HepG2 (cell line): ENCODE results near the gene SMCO4. TPM values are rescaled to one million over a fixed set of nuclear protein-coding genes. Genes with fewer than 3 reads are reported as not detected.

ENCODE experiments used
- ATAC-seq: fragments of 200-7000 bp; cut with Tn5 transposase; 3 replicates; pipeline ENCODE4 v1.9.1; 2020; ENCODE audit warnings: mild to moderate bottlenecking, moderate library complexity
- BruUV-seq: library from RNA; stranded (reverse); fragments of 400-500 nt; replicated peaks from 2 replicates; lab custom pipeline; 2021; lab: Mats Ljungman, UMichigan
- CTCF ChIA-PET: fragments of 300-600 bp; formaldehyde crosslinking; extraction: SDS; loops from one replicate; lab custom pipeline; 2021; ENCODE audit warnings: low total read pairs, inconsistent platforms, low intra/inter-chr PET ratio; lab: Yijun Ruan, JAX
- POLR2A ChIA-PET: fragments of 350-600 bp; sonication (Branson Sonifier 250); formaldehyde crosslinking; loops from one replicate; lab custom pipeline; 2020; ENCODE audit warnings: antibody characterized with exemption, inconsistent platforms; lab: Yijun Ruan, JAX
- DNase-seq: peaks from one replicate; pipeline ENCODE4 v3.0.0-alpha.2; 2015; ENCODE audit warnings: low spot score
- FAIRE-seq: peaks from 3 replicates; lab custom pipeline; 2011; peaks lifted over from hg19 to GRCh38; lab: Jason Lieb, UNC
- H2AFZ ChIP-seq: one replicate; pipeline ENCODE4 v1.6.1; 2011; ENCODE audit warnings: low read length, inconsistent platforms
- H3K27ac ChIP-seq: fragments of 300-600 bp; 3 replicates; pipeline ENCODE4 v1.8.0; 2011; ENCODE audit warnings: mixed run types, mild to moderate bottlenecking, mixed read lengths, low read length, inconsistent platforms; ENCODE audit not compliant: insufficient read depth; ENCODE audit errors: extremely low read length
- H3K27me3 ChIP-seq, 2 experiments: fragments of 200-600 bp in 1 of 2; 2 replicates in 1 of 2; 3 replicates in 1 of 2; pipeline versions ENCODE4 v1.6.0 to v1.8.0; 2011; ENCODE audit warnings: low read length in 2 of 2, mild to moderate bottlenecking in 2 of 2, moderate library complexity in 2 of 2, inconsistent platforms in 1 of 2; ENCODE audit not compliant: insufficient read depth in 2 of 2, control insufficient read depth in 1 of 2
- H3K36me3 ChIP-seq, 2 experiments: fragments of 200-600 bp in 1 of 2; replicated peaks in 1 of 2; 2 replicates in 1 of 2; 3 replicates in 1 of 2; pipeline versions ENCODE4 v1.5.1 to v1.8.0; 2011; ENCODE audit warnings: low read length in 2 of 2, inconsistent platforms in 1 of 2; ENCODE audit not compliant: insufficient read depth in 2 of 2, control insufficient read depth in 1 of 2
- H3K4me1 ChIP-seq: 2 replicates; pipeline ENCODE4 v1.5.1; 2012; ENCODE audit warnings: low read length, inconsistent platforms; ENCODE audit not compliant: insufficient read depth
- H3K4me2 ChIP-seq: 2 replicates; pipeline ENCODE4 v1.6.0; 2011; ENCODE audit warnings: low read depth, low read length, inconsistent platforms
- H3K4me3 ChIP-seq, 3 experiments: fragments of 200-600 bp in 1 of 3; sonication (generic), shearing (Covaris generic) in 1 of 3; replicated peaks in 1 of 3; 2 replicates each; pipeline ENCODE4 v1.5.1; 2011 to 2016; ENCODE audit warnings: low read length in 3 of 3, inconsistent platforms in 2 of 3, low read depth in 2 of 3, mild to moderate bottlenecking in 2 of 3, control low read depth in 1 of 3, mixed read lengths in 1 of 3; ENCODE audit not compliant: insufficient read depth in 1 of 3
- H3K79me2 ChIP-seq: one replicate; pipeline ENCODE4 v1.6.1; 2011; ENCODE audit warnings: low read length, inconsistent platforms; ENCODE audit not compliant: insufficient read depth
- H3K9ac ChIP-seq: 2 replicates; pipeline ENCODE4 v1.6.0; 2011; ENCODE audit warnings: mild to moderate bottlenecking, low read depth, low read length, inconsistent platforms; ENCODE audit not compliant: insufficient read depth
- H3K9me3 ChIP-seq: 2 replicates; pipeline ENCODE4 v1.5.1; 2012; ENCODE audit warnings: mild to moderate bottlenecking, low read length
- H4K20me1 ChIP-seq: 2 replicates; pipeline ENCODE4 v1.6.0; 2011; ENCODE audit warnings: inconsistent platforms, mild to moderate bottlenecking, low read length, moderate library complexity; ENCODE audit not compliant: insufficient read depth
- MAF1 ChIP-seq: sonication (generic); formaldehyde crosslinking; IDR thresholded peaks from 2 replicates; pipeline ENCODE4 v1.5.0; 2020; ENCODE audit warnings: missing genetic modification reagents, borderline replicate concordance
- NKX3-1 ChIP-seq: sonication (generic); formaldehyde crosslinking; IDR thresholded peaks from 2 replicates; pipeline ENCODE4 v1.5.0; 2020; ENCODE audit warnings: missing genetic modification reagents
- PHF5A ChIP-seq: IDR thresholded peaks from one replicate; pipeline ENCODE4 v1.6.1; 2018; ENCODE audit warnings: low read depth, missing genetic modification reagents; ENCODE audit not compliant: unreplicated experiment
- YEATS2 ChIP-seq: sonication (generic); formaldehyde crosslinking; IDR thresholded peaks from 2 replicates; pipeline ENCODE4 v1.4.0; 2020; ENCODE audit warnings: missing genetic modification reagents, borderline replicate concordance
- ZBTB7A ChIP-seq: sonication (generic); formaldehyde crosslinking; IDR thresholded peaks from 2 replicates; pipeline ENCODE4 v1.8.0; 2022; ENCODE audit warnings: mild to moderate bottlenecking, missing genetic modification reagents
- ZNF260 ChIP-seq: sonication (generic); formaldehyde crosslinking; IDR thresholded peaks from 2 replicates; pipeline ENCODE4 v1.4.0; 2020; ENCODE audit warnings: missing genetic modification reagents, low read depth, mild to moderate bottlenecking, borderline replicate concordance
- ZNF383 ChIP-seq: sonication (generic); formaldehyde crosslinking; IDR thresholded peaks from 2 replicates; pipeline ENCODE4 v1.4.0; 2020; ENCODE audit warnings: missing genetic modification reagents, mild to moderate bottlenecking, borderline replicate concordance
- ZNF564 ChIP-seq: sonication (generic); formaldehyde crosslinking; IDR thresholded peaks from 2 replicates; pipeline ENCODE4 v1.8.1; 2023; ENCODE audit warnings: mild to moderate bottlenecking, missing genetic modification reagents
- WGBS: methylation state at CpG from one replicate; pipeline ENCODE4 v1.1.6; 2017; ENCODE audit warnings: low lambda C conversion rate; 5-methylcytosine and 5-hydroxymethylcytosine counted together
- in situ Hi-C: cut with HindIII; loops from 2 replicates; pipeline ENCODE4 v1.10.0; 2017; ENCODE audit warnings: low pct_unique_long_range_greater_than_20kb; ENCODE audit not compliant: extremely low pct_ligation_motif_present
- intact Hi-C: fragments of 100-400 bp; cut with micrococcal nuclease; formaldehyde crosslinking; loops from one replicate; pipeline ENCODE4 v1.10.0; 2022; ENCODE audit not compliant: unreplicated experiment
- polyA plus RNA-seq, 8 experiments: library from polyadenylated mRNA; depleted of rRNA in 3 of 8; stranded (reverse) in 7 of 8; unstranded in 1 of 8; fragments of >200 nt; fragmentation: Illumina TruSeq in 4 of 8; extraction: Trizol in 4 of 8; gene quantifications; 2 replicates each; pipeline versions ENCODE4 v1.2.1 to v1.2.3, GENCODE V29; 2011 to 2016; ENCODE audit warnings: low read depth in 4 of 8, missing spikeins in 1 of 8, mixed read lengths in 1 of 8; ENCODE audit not compliant: insufficient read depth in 1 of 8
- total RNA-seq, 5 experiments: library from RNA; depleted of rRNA; stranded (reverse); fragments of >200 nt; fragmentation: Illumina TruSeq; extraction: Trizol; gene quantifications; 2 replicates each; pipeline ENCODE4 v1.2.3, GENCODE V29; 2016; ENCODE audit warnings: low read depth in 1 of 5
- TF ChIP-seq, protein P1 (sequence below), 2 experiments: fragments of 450-650 bp in 1 of 2; sonication (generic) in 1 of 2; formaldehyde crosslinking in 1 of 2; IDR thresholded peaks; 2 replicates each; pipeline versions ENCODE4 v1.6.1 to v1.8.0; 2016 to 2022; ENCODE audit warnings: antibody characterized with exemption in 1 of 2, mild to moderate bottlenecking in 1 of 2, missing genetic modification reagents in 1 of 2
- TF ChIP-seq, protein P2 (sequence below): sonication (generic); formaldehyde crosslinking; conservative IDR thresholded peaks from 2 replicates; pipeline ENCODE4 v1.4.0; 2020; ENCODE audit warnings: missing genetic modification reagents
- TF ChIP-seq, protein P3 (sequence below): conservative IDR thresholded peaks from 2 replicates; pipeline ENCODE4 v1.6.1; 2018; ENCODE audit warnings: missing genetic modification reagents
- TF ChIP-seq, protein P4 (sequence below): IDR thresholded peaks from 2 replicates; pipeline ENCODE4 v1.6.1; 2016; ENCODE audit warnings: low read depth, borderline replicate concordance

SMCO4 gene
- total and polyA plus RNA-seq, 2 of the 13 experiments (the other 11 are each of a cell fraction or from before 2014, with no cell fraction given) = 10.6 to 28.5 TPM

DNA sequence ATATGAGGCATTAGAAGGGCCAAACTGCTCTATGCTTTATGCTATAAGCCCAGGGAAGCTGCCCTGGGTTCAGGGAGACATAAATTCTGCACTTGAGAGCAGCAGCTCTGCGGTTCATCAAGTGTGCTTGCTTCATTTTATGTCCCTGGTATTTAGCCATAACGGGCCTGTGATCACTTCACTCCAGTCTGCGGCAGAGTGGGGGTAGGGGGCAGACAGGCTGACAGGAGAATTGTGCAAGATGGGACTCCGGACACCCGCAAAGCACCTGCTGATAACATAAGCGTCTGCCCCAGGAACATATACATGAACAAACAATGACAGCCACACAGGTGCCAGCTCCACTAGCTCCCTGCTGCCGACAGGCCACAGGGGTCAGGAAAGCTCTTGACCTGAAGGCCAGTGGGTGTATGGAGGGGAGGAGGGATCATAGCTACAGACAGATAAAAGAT lies 56.1 kb downstream of the SMCO4 start:
- H3K79me2 ChIP-seq = no peaks in the 10 kb centered on the region
- H3K27me3 ChIP-seq = no peaks in the 10 kb centered on the region
- H2AFZ ChIP-seq = no peak overlapping the region
- peaks cover 65% of the 10 kb centered on the region for H3K4me1 ChIP-seq
- no TSS peak for BruUV-seq
- H3K4me2 ChIP-seq = peak overlapping the region; percentile 41
- ATAC-seq (peak; percentile 99), DNase-seq (peak; percentile 97), FAIRE-seq (peak; percentile 99)
- no peaks in the 10 kb centered on the region for H3K9me3 ChIP-seq
- 2% methylated on average over 7 of the region's 7 CpGs for WGBS
- H3K4me3 ChIP-seq = peak overlapping the region in 1 of 3 experiments; percentile 15; a peak in 1 of 6 replicates
- in situ Hi-C loops = no loop called here
- ChIA-PET POLR2A (interaction anchor here (0.8 to 2.5 kb wide), 7 partner anchors 14 to 254 kb away, joined by 3 to 11 read pairs (median 4); partner anchors contain the start of genes C11orf54, CEP295, SMCO4 and TAF1D), CTCF (no interaction called here)
- peaks cover 0 to 3% of the 10 kb centered on the region in 2 experiments; a peak in 2 of 5 replicates for H3K36me3 ChIP-seq
- H3K9ac ChIP-seq = no peak overlapping the region
- peak overlapping the region; percentile 25 for H3K27ac ChIP-seq
- intact Hi-C loops = loop anchor here (1.0 to 2.0 kb wide), 3 partner anchors 30 to 56 kb away; partner anchors contain the start of gene SMCO4
- H4K20me1 ChIP-seq = peaks cover 7% of the 10 kb centered on the region; the same call in 1 of the 2 replicates
- TF ChIP-seq ZNF564 (CRISPR knock-in tag) (peak; percentile 24; the same call in 1 of the 2 replicates), ZBTB7A (peak; percentile 72; the same call in 1 of the 2 replicates), ZNF260 (CRISPR knock-in tag) (no peak), NKX3-1 (CRISPR knock-in tag) (peak; percentile 89), MAF1 (CRISPR knock-in tag) (no peak), YEATS2 (peak; percentile 62; the same call in 1 of the 2 replicates), ZNF383 (CRISPR knock-in tag) (no peak), PHF5A (peak; percentile 43)
- TF ChIP-seq, protein P1, sequence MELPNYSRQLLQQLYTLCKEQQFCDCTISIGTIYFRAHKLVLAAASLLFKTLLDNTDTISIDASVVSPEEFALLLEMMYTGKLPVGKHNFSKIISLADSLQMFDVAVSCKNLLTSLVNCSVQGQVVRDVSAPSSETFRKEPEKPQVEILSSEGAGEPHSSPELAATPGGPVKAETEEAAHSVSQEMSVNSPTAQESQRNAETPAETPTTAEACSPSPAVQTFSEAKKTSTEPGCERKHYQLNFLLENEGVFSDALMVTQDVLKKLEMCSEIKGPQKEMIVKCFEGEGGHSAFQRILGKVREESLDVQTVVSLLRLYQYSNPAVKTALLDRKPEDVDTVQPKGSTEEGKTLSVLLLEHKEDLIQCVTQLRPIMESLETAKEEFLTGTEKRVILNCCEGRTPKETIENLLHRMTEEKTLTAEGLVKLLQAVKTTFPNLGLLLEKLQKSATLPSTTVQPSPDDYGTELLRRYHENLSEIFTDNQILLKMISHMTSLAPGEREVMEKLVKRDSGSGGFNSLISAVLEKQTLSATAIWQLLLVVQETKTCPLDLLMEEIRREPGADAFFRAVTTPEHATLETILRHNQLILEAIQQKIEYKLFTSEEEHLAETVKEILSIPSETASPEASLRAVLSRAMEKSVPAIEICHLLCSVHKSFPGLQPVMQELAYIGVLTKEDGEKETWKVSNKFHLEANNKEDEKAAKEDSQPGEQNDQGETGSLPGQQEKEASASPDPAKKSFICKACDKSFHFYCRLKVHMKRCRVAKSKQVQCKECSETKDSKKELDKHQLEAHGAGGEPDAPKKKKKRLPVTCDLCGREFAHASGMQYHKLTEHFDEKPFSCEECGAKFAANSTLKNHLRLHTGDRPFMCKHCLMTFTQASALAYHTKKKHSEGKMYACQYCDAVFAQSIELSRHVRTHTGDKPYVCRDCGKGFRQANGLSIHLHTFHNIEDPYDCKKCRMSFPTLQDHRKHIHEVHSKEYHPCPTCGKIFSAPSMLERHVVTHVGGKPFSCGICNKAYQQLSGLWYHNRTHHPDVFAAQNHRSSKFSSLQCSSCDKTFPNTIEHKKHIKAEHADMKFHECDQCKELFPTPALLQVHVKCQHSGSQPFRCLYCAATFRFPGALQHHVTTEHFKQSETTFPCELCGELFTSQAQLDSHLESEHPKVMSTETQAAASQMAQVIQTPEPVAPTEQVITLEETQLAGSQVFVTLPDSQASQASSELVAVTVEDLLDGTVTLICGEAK (IDR thresholded peaks at IDR 0.05) = no peak
- TF ChIP-seq, protein P1 (CRISPR knock-in tag; IDR thresholded peaks at IDR 0.05) = no peak; the same call in 1 of the 2 replicates
- TF ChIP-seq, protein P2, sequence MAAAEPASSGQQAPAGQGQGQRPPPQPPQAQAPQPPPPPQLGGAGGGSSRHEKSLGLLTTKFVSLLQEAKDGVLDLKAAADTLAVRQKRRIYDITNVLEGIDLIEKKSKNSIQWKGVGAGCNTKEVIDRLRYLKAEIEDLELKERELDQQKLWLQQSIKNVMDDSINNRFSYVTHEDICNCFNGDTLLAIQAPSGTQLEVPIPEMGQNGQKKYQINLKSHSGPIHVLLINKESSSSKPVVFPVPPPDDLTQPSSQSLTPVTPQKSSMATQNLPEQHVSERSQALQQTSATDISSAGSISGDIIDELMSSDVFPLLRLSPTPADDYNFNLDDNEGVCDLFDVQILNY (CRISPR knock-in tag) = no peak
- TF ChIP-seq, protein P3, sequence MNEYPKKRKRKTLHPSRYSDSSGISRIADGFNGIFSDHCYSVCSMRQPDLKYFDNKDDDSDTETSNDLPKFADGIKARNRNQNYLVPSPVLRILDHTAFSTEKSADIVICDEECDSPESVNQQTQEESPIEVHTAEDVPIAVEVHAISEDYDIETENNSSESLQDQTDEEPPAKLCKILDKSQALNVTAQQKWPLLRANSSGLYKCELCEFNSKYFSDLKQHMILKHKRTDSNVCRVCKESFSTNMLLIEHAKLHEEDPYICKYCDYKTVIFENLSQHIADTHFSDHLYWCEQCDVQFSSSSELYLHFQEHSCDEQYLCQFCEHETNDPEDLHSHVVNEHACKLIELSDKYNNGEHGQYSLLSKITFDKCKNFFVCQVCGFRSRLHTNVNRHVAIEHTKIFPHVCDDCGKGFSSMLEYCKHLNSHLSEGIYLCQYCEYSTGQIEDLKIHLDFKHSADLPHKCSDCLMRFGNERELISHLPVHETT (CRISPR knock-in tag) = no peak
- TF ChIP-seq, protein P4, sequence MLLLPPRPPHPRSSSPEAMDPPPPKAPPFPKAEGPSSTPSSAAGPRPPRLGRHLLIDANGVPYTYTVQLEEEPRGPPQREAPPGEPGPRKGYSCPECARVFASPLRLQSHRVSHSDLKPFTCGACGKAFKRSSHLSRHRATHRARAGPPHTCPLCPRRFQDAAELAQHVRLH = peak; percentile 93
